Osteoblast (primary cell): ENCODE results near the gene SYNJ2. TPM values are rescaled to one million over a fixed set of nuclear protein-coding genes. Genes with fewer than 3 reads are reported as not detected.
A peak's percentile ranks its signal among the peaks of the same experiment; 100 is the strongest.

Source experiments
- DNase-seq: peaks from one replicate; pipeline ENCODE4 v3.0.0; 2011; ENCODE audit warnings: low spot score, mixed read lengths; ENCODE audit not compliant: insufficient read length; ENCODE audit errors: missing footprints
- H2AFZ ChIP-seq: 2 replicates; pipeline ENCODE4 v1.6.0; 2011; ENCODE audit warnings: mild to moderate bottlenecking, low read length
- H3K27ac ChIP-seq: 2 replicates; pipeline ENCODE4 v1.5.1; 2011; ENCODE audit warnings: mild to moderate bottlenecking, low read depth, low read length, moderate library complexity
- H3K27me3 ChIP-seq: 2 replicates; pipeline ENCODE4 v1.6.0; 2012; ENCODE audit warnings: mild to moderate bottlenecking, control low read depth, inconsistent platforms, low read length, moderate library complexity; ENCODE audit not compliant: insufficient read depth
- H3K36me3 ChIP-seq: 2 replicates; pipeline ENCODE4 v1.5.1; 2011; ENCODE audit warnings: mild to moderate bottlenecking, low read length, control low read depth, moderate library complexity; ENCODE audit not compliant: insufficient read depth
- H3K4me1 ChIP-seq: 2 replicates; pipeline ENCODE4 v1.5.1; 2011; ENCODE audit warnings: mild to moderate bottlenecking, low read length, control low read depth, moderate library complexity; ENCODE audit not compliant: insufficient read depth
- H3K4me2 ChIP-seq: 2 replicates; pipeline ENCODE4 v1.6.0; 2011; ENCODE audit warnings: mild to moderate bottlenecking, low read length; ENCODE audit not compliant: insufficient read depth
- H3K4me3 ChIP-seq: fragments of 200-600 bp; sonication (generic); 3 replicates; pipeline ENCODE4 v1.5.1; 2012; ENCODE audit warnings: mild to moderate bottlenecking, low read length, inconsistent platforms; ENCODE audit not compliant: insufficient read depth
- H3K79me2 ChIP-seq: 2 replicates; pipeline ENCODE4 v1.6.0; 2012; ENCODE audit warnings: mild to moderate bottlenecking, low read length, control low read depth, inconsistent platforms; ENCODE audit not compliant: insufficient read depth
- H3K9me3 ChIP-seq: 2 replicates; pipeline ENCODE4 v1.5.1; 2011; ENCODE audit warnings: low read depth, low read length, control low read depth
- H4K20me1 ChIP-seq: 2 replicates; pipeline ENCODE4 v1.6.0; 2012; ENCODE audit warnings: mild to moderate bottlenecking, low read length, control low read depth; ENCODE audit not compliant: insufficient read depth
- total RNA-seq: library from RNA; depleted of rRNA; stranded (reverse); fragments of >200 nt; gene quantifications from 2 replicates; pipeline ENCODE4 v1.2.3, GENCODE V29; 2012
- TF ChIP-seq, protein P1 (sequence below): IDR thresholded peaks from 2 replicates; pipeline ENCODE4 v1.5.1; 2011; ENCODE audit warnings: mild to moderate bottlenecking, low read depth, low read length, moderate library complexity; ENCODE audit errors: extremely low read depth

Gene SYNJ2
- total RNA-seq, 1 donor: 94.8 TPM

GRCh38 chr6:158031381-158032353 is 50.0 kb downstream of the SYNJ2 start:
- peaks cover 42% of the 10 kb centered on the region for H3K4me1 ChIP-seq
- H3K36me3 ChIP-seq: peaks cover 67% of the 10 kb centered on the region
- DNase-seq: peak; percentile 93
- H3K27ac ChIP-seq: peak overlapping the region; percentile 100
- peak overlapping the region; percentile 43 for H3K4me2 ChIP-seq
- H2AFZ ChIP-seq: no peak overlapping the region
- H3K79me2 ChIP-seq: peaks cover 80% of the 10 kb centered on the region
- no peak overlapping the region for H3K4me3 ChIP-seq
- H4K20me1 ChIP-seq: no peaks in the 10 kb centered on the region
- H3K27me3 ChIP-seq: no peaks in the 10 kb centered on the region
- no peaks in the 10 kb centered on the region for H3K9me3 ChIP-seq
- TF ChIP-seq, protein P1, sequence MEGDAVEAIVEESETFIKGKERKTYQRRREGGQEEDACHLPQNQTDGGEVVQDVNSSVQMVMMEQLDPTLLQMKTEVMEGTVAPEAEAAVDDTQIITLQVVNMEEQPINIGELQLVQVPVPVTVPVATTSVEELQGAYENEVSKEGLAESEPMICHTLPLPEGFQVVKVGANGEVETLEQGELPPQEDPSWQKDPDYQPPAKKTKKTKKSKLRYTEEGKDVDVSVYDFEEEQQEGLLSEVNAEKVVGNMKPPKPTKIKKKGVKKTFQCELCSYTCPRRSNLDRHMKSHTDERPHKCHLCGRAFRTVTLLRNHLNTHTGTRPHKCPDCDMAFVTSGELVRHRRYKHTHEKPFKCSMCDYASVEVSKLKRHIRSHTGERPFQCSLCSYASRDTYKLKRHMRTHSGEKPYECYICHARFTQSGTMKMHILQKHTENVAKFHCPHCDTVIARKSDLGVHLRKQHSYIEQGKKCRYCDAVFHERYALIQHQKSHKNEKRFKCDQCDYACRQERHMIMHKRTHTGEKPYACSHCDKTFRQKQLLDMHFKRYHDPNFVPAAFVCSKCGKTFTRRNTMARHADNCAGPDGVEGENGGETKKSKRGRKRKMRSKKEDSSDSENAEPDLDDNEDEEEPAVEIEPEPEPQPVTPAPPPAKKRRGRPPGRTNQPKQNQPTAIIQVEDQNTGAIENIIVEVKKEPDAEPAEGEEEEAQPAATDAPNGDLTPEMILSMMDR: no peak

DNA sequence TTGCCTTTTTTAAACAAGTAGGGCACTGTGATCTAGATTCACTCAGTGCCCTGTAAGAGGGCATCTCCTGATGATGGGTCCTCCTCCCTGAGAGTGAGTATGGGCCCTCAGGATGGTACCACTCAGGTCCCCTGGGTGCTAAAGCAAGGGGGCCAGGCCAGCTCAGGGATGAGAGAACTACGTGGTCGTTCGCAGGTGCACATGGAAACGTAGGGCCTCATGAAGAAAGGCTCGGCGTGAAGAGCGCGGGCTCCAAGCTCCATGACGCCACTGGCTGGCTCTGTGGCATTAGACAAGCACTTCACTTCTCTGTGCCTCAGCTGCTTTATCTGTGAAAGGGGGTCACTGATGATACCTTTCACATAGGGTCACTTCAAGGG is 50.7 kb downstream of the SYNJ2 start:
- Histone ChIP-seq H3K4me1 (peaks cover 35% of the 10 kb centered on the region), H3K36me3 (peaks cover 68% of the 10 kb centered on the region), H3K9me3 (no peaks in the 10 kb centered on the region), H3K27ac (peak overlapping the region; percentile 100), H2AFZ (no peak overlapping the region), H3K27me3 (no peaks in the 10 kb centered on the region), H3K4me2 (peak overlapping the region; percentile 43), H3K4me3 (no peak overlapping the region), H4K20me1 (no peaks in the 10 kb centered on the region), H3K79me2 (peaks cover 79% of the 10 kb centered on the region)
- peak; percentile 80 for DNase-seq
- TF ChIP-seq, protein P1: no peak

- TF ChIP-seq, protein P1: no peak
- no peak for DNase-seq
- H3K9me3 ChIP-seq: no peaks in the 10 kb centered on the region
- no peaks in the 10 kb centered on the region for H4K20me1 ChIP-seq
- H3K36me3 ChIP-seq: peaks cover 73% of the 10 kb centered on the region
- H3K27me3 ChIP-seq: no peaks in the 10 kb centered on the region
- no peak overlapping the region for H3K4me2 ChIP-seq
- peak overlapping the region; percentile 100 for H3K27ac ChIP-seq
- peaks cover 27% of the 10 kb centered on the region for H3K4me1 ChIP-seq
- no peak overlapping the region for H2AFZ ChIP-seq
- H3K4me3 ChIP-seq: no peak overlapping the region
- H3K79me2 ChIP-seq: peaks cover 78% of the 10 kb centered on the region
Observed at GRCh38 chr6:158033077-158033750, 51.6 kb downstream of the SYNJ2 start.
